Activated T-cell treated with anti-CD3 and anti-CD28 coated beads, Interleukin-2, amount 50 U/mL, for 72 hours (primary cell): Measurements from ENCODE around the gene NUP214. TPM values are rescaled to one million over a fixed set of nuclear protein-coding genes. Genes with fewer than 3 reads are reported as not detected.
"Not testable (repeated sequence)": the region's sequence is repeated elsewhere in the genome, so short reads cannot be mapped to it uniquely, and the experiment has no call there.

Experiments used
- ATAC-seq, 2 donors: fragments of 150-1000 bp; cut with Tn5 transposase; replicated peaks in 1 of 2; 2 replicates each; pipeline ENCODE4 v1.10.0; 2021; ENCODE audit warnings: moderate library complexity in 2 of 2, mild to moderate bottlenecking in 1 of 2
- DNase-seq, 2 donors: peaks; one replicate each; pipeline ENCODE4 v3.0.0; 2021 to 2022; ENCODE audit warnings: mixed read lengths in 1 of 2
- H3K27ac Mint-ChIP-seq: one replicate; pipeline ENCODE4 v1.8.0; 2022; ENCODE audit warnings: mild to moderate bottlenecking, moderate library complexity, mixed read lengths
- H3K27me3 Mint-ChIP-seq: one replicate; pipeline ENCODE4 v1.8.0; 2022; ENCODE audit warnings: low read depth, mixed read lengths
- H3K36me3 Mint-ChIP-seq, 2 donors: one replicate each; pipeline ENCODE4 v1.8.0; 2022; ENCODE audit warnings: mixed read lengths in 2 of 2, mild to moderate bottlenecking in 1 of 2; ENCODE audit not compliant: insufficient read depth in 2 of 2
- H3K4me1 Mint-ChIP-seq: one replicate; pipeline ENCODE4 v1.8.0; 2022; ENCODE audit warnings: low read depth, mixed read lengths
- H3K4me3 Mint-ChIP-seq, 2 donors: one replicate each; pipeline ENCODE4 v1.8.0; 2022; ENCODE audit warnings: mild to moderate bottlenecking in 2 of 2, mixed read lengths in 2 of 2, moderate library complexity in 2 of 2
- H3K9me3 Mint-ChIP-seq, 2 donors: one replicate each; pipeline ENCODE4 v1.8.0; 2022; ENCODE audit warnings: mixed read lengths in 2 of 2
- total RNA-seq, 2 donors: library from RNA; stranded (reverse); gene quantifications; one replicate each; pipeline ENCODE4 v1.2.3, GENCODE V29; 2022

Gene NUP214
- total RNA-seq, 2 donors from 2014 or later = 67.6 to 78.5 TPM

- Mint-ChIP-seq H3K9me3 (no peaks in the 10 kb centered on the region), H3K4me1 (peaks cover 35% of the 10 kb centered on the region), H3K27ac (peak overlapping the region; percentile 70), H3K27me3 (no peaks in the 10 kb centered on the region), H3K4me3 (peak overlapping the region; percentile 35 to 74), H3K36me3 (peaks cover 0 to 19% of the 10 kb centered on the region in 2 donors)
- ATAC-seq (peak in 1 of 2 donors; percentile 38), DNase-seq (no peak)
Measured at GRCh38 chr9:131233995-131234394, 108.6 kb downstream of the NUP214 start.

- peaks cover 43% of the 10 kb centered on the region for H3K4me1 Mint-ChIP-seq
- DNase-seq (no peak), ATAC-seq (no peak)
- H3K4me3 Mint-ChIP-seq = no peak overlapping the region
- H3K36me3 Mint-ChIP-seq = peaks cover 0 to 18% of the 10 kb centered on the region in 2 donors
- H3K9me3 Mint-ChIP-seq = no peaks in the 10 kb centered on the region
- H3K27me3 Mint-ChIP-seq = no peaks in the 10 kb centered on the region
- H3K27ac Mint-ChIP-seq = no peak overlapping the region
Measured at GRCh38 chr9:131234799-131235479, 109.6 kb downstream of the NUP214 start.

GRCh38 chr9:131235480-131235851 is 110.1 kb downstream of the NUP214 start:
- Mint-ChIP-seq H3K27ac (no peak overlapping the region), H3K4me3 (no peak overlapping the region), H3K27me3 (no peaks in the 10 kb centered on the region), H3K36me3 (peaks cover 0 to 13% of the 10 kb centered on the region in 2 donors), H3K4me1 (peaks cover 48% of the 10 kb centered on the region), H3K9me3 (no peaks in the 10 kb centered on the region)
- DNase-seq = no peak
- ATAC-seq = no peak

- H3K9me3 Mint-ChIP-seq = no peaks in the 10 kb centered on the region
- H3K36me3 Mint-ChIP-seq = peaks cover 0 to 9% of the 10 kb centered on the region in 2 donors
- no peaks in the 10 kb centered on the region for H3K27me3 Mint-ChIP-seq
- H3K27ac Mint-ChIP-seq = no peak overlapping the region
- no peak overlapping the region for H3K4me3 Mint-ChIP-seq
- H3K4me1 Mint-ChIP-seq = peaks cover 48% of the 10 kb centered on the region
- DNase-seq = no peak
- no peak for ATAC-seq
Measured at GRCh38 chr9:131236161-131236560, 110.8 kb downstream of the NUP214 start.

DNA sequence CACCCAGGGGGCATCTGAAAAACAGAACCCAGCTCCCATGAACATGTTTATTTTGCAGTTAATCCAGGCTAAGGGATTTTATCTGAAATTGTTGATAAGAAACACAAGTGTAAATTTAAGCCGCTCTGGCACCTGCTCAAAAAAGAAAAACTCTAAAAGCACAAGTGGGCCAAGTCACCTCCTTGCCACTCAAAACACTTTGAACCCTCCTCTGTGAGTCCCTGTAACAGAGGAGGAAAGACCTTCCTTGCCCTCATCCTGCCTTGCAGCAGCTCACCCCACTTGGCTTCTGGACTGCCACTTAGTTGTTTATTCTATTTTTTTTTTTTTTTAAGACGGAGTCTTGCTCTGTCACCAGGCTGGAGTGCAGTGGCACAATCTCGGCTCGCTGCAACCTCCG is 111.4 kb downstream of the NUP214 start:
- peak overlapping the region in 1 of 2 donors; percentile 10 for H3K4me3 Mint-ChIP-seq
- DNase-seq = no peak
- no peaks in the 10 kb centered on the region for H3K9me3 Mint-ChIP-seq
- H3K36me3 Mint-ChIP-seq = peaks cover 0 to 8% of the 10 kb centered on the region in 2 donors
- no peak overlapping the region for H3K27ac Mint-ChIP-seq
- no peak for ATAC-seq
- H3K27me3 Mint-ChIP-seq = no peaks in the 10 kb centered on the region
- peaks cover 48% of the 10 kb centered on the region for H3K4me1 Mint-ChIP-seq

- no peak for ATAC-seq
- Mint-ChIP-seq H3K36me3 (peaks cover 0 to 6% of the 10 kb centered on the region in 2 donors), H3K27me3 (no peaks in the 10 kb centered on the region), H3K9me3 (no peaks in the 10 kb centered on the region), H3K27ac (peak overlapping the region; percentile 96), H3K4me3 (peak overlapping the region; percentile 83 to 89), H3K4me1 (peaks cover 48% of the 10 kb centered on the region)
- no peak for DNase-seq
Measured at GRCh38 chr9:131237291-131237690, 111.9 kb downstream of the NUP214 start.

DNA sequence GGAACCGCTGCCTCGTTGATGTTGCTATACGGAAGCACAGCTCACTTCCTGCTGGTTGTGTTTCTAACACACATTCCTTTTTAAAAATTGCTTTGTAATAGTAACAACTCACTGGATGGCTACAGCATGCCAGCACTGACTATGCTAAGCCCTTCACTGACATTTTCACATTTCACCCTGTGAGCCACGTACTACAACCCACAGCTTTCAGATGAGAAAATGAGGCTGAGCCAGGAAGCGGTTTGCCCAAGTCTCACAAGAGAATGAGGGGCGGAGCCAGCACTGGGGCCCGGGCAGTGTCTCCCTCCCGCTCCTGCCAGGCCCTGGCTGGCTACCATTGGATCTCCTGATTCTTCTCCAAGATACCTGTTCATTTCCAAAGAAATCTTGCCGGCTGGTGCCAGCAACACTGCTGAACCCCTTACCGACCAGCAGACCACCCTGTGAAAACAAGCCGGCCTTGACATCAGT is 112.6 kb downstream of the NUP214 start:
- DNase-seq (peak; percentile 90 to 91), ATAC-seq (peak; percentile 96 to 98)
- peak overlapping the region; percentile 83 to 89 for H3K4me3 Mint-ChIP-seq
- H3K4me1 Mint-ChIP-seq = peaks cover 48% of the 10 kb centered on the region
- H3K9me3 Mint-ChIP-seq = peaks cover 2% of the 10 kb centered on the region in 2 donors
- H3K27ac Mint-ChIP-seq = peak overlapping the region; percentile 96
- no peaks in the 10 kb centered on the region for H3K27me3 Mint-ChIP-seq
- H3K36me3 Mint-ChIP-seq = peaks cover 0 to 7% of the 10 kb centered on the region in 2 donors

GRCh38 chr9:131238402-131239021 is 113.1 kb downstream of the NUP214 start:
- no peaks in the 10 kb centered on the region for H3K27me3 Mint-ChIP-seq
- H3K27ac Mint-ChIP-seq = peak overlapping the region; percentile 96
- H3K4me1 Mint-ChIP-seq = peaks cover 43% of the 10 kb centered on the region
- H3K4me3 Mint-ChIP-seq = peak overlapping the region; percentile 83 to 89
- H3K36me3 Mint-ChIP-seq = peaks cover 0 to 9% of the 10 kb centered on the region in 2 donors
- DNase-seq = no peak
- H3K9me3 Mint-ChIP-seq = peaks cover 2% of the 10 kb centered on the region in 2 donors
- ATAC-seq = peak; percentile 12 to 34

GRCh38 chr9:131239161-131239975 is 114.0 kb downstream of the NUP214 start:
- Mint-ChIP-seq H3K27me3 (no peaks in the 10 kb centered on the region), H3K27ac (peak overlapping the region; percentile 82)

DNA sequence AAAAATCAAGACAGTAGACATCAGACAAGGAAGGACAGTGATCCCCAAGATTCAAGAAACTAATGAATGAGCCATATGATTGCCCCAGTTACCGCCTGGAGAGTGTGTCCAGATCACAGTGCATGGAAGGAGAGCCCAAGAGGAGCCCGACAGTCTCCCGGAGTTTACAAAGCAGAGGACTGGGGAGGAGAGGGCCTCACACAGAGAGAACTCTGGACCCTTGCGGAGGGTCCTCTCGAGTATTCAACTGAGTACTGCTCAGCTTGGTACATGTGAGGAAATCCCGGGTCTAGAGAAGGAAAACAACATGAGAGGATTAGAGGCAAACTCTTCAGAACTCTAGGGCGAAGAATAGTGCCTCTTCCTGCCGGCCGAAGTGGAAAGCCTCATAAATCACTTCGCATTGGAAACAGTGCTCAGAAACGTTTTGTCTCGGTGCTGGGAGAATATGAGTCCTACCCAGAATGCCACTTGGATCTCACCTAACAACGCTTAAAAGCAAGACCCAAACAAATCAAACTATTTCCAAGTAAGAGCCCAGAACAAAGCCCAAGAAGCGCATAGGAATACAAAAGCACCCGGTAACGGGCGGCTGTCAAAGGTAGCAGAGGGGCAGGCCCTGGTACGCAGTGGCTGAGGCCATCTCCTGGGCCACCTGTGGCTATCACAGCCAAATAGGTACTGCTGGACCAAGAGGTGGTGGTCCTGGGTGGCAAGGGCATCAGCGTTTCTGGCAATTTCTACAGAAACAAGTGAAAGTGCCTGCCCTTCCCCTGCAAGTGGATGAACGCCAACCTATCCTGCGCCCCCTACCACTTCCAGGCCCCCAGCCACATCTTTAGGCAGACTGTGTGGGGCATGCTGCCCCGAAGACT is 114.9 kb downstream of the NUP214 start:
- no peak overlapping the region for H3K27ac Mint-ChIP-seq
- ATAC-seq (no peak), DNase-seq (no peak)
- H3K27me3 Mint-ChIP-seq = no peaks in the 10 kb centered on the region
- no peak overlapping the region for H3K4me3 Mint-ChIP-seq
- H3K36me3 Mint-ChIP-seq = peaks cover 0 to 5% of the 10 kb centered on the region in 2 donors
- peaks cover 33% of the 10 kb centered on the region for H3K4me1 Mint-ChIP-seq
- peaks cover 2% of the 10 kb centered on the region in 2 donors for H3K9me3 Mint-ChIP-seq

More at GRCh38 chr9:131239161-131239975, 114.0 kb downstream of the NUP214 start:
- H3K36me3 Mint-ChIP-seq = peaks cover 0 to 6% of the 10 kb centered on the region in 2 donors
- ATAC-seq = no peak
- H3K9me3 Mint-ChIP-seq = peaks cover 2% of the 10 kb centered on the region in 2 donors
- H3K4me3 Mint-ChIP-seq = peak overlapping the region; percentile 16 to 51
- peaks cover 35% of the 10 kb centered on the region for H3K4me1 Mint-ChIP-seq
- no peak for DNase-seq

DNA sequence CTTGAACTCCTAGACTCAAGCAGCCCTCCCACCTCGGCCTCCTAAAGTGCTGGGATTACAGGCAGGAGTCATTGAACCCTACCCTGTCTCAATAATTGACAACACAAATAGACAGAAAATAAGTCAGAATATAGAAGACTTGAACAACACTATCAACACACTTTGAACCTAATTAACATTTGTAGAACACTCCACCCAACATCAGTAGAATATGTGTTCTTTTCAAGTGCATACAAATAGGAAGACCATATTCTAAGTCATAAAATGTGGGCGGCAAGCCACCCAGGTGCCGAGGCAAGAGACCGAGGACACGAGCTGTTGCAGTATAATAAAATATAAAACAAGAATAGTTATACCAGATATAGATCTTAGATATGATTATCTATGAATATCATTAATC is 118.9 kb downstream of the NUP214 start:
- H3K4me3 Mint-ChIP-seq, H3K36me3 Mint-ChIP-seq, H3K9me3 Mint-ChIP-seq, H3K4me1 Mint-ChIP-seq, H3K27me3 Mint-ChIP-seq, H3K27ac Mint-ChIP-seq, ATAC-seq, DNase-seq: not testable (repeated sequence)

- H3K4me3 Mint-ChIP-seq = no peak overlapping the region
- ATAC-seq (no peak), DNase-seq (no peak)
- H3K4me1 Mint-ChIP-seq = peaks cover 2% of the 10 kb centered on the region
- H3K9me3 Mint-ChIP-seq = peaks cover 2% of the 10 kb centered on the region in 2 donors
- no peak overlapping the region for H3K27ac Mint-ChIP-seq
- H3K27me3 Mint-ChIP-seq = no peaks in the 10 kb centered on the region
- peaks cover 0 to 5% of the 10 kb centered on the region in 2 donors for H3K36me3 Mint-ChIP-seq
Measured at GRCh38 chr9:131246618-131247017, 121.2 kb downstream of the NUP214 start.
